ENCODE results near the gene ST6GALNAC3. TPM values are rescaled to one million over a fixed set of nuclear protein-coding genes. Genes with fewer than 3 reads are reported as not detected.

ST6GALNAC3 gene
- polyA plus RNA-seq, 1 donor (not counting 4 experiments of a cell fraction or from before 2014, with no cell fraction given): 0.08 TPM

DNA sequence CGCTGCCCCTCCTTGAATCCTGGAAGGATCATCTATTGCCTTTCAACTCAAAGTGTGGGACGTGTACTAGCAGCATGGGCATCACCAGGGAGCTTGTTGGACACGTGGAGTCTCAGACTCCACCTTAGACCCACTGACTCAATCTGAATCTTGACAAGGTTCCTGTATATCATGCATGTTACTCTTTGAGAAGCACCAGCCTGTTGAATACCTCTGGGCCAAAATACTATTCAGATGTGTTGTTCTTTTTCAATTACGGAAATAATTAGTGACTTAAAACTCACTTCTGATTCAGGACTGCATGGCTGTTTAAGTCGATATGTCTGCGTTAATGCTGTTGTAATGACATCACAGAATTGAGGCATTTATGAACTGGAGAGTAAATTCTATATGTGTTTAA lies 70.8 kb downstream of the ST6GALNAC3 start:
- Histone ChIP-seq H3K9me3 (ENCODE audit: control insufficient read depth, low read depth, low read length) (no peaks in the 10 kb centered on the region), H3K79me2 (ENCODE audit: control insufficient read depth, insufficient read depth, low read length) (no peaks in the 10 kb centered on the region), H3K36me3 (ENCODE audit: control insufficient read depth in 2 of 2, extremely low read depth in 1 of 2, insufficient read depth in 2 of 2, low read length in 2 of 2) (no peaks in the 10 kb centered on the region), H3K4me3 (ENCODE audit: control insufficient read depth in 2 of 3, extremely low read depth in 1 of 3, insufficient read depth in 2 of 3, low read depth in 1 of 3, low read length in 3 of 3) (no peak overlapping the region), H4K20me1 (ENCODE audit: control insufficient read depth, extremely low read depth, insufficient read depth, low read length) (no peaks in the 10 kb centered on the region), H3K27me3 (ENCODE audit: control insufficient read depth, extremely low read depth, insufficient read depth, low read length) (no peaks in the 10 kb centered on the region), H3K9ac (ENCODE audit: control insufficient read depth, extremely low read depth, insufficient read depth, low read length) (no peak overlapping the region), H3K27ac (ENCODE audit: control insufficient read depth, insufficient read depth, low read length) (no peak overlapping the region), H2AFZ (ENCODE audit: control insufficient read depth, low read length) (no peak overlapping the region), H3K4me1 (ENCODE audit: control insufficient read depth, extremely low read depth, insufficient read depth, low read length) (no peaks in the 10 kb centered on the region), H3K4me2 (ENCODE audit: control insufficient read depth, extremely low read depth, insufficient read depth, low read depth, low read length) (no peak overlapping the region), H3K9me1 (ENCODE audit: control insufficient read depth, extremely low read depth, insufficient read depth, low read length) (no peaks in the 10 kb centered on the region)
- TF ChIP-seq EZH2 (IDR thresholded peaks at IDR 0.05; ENCODE audit: low read length): no peak
- TF ChIP-seq, protein P1, sequence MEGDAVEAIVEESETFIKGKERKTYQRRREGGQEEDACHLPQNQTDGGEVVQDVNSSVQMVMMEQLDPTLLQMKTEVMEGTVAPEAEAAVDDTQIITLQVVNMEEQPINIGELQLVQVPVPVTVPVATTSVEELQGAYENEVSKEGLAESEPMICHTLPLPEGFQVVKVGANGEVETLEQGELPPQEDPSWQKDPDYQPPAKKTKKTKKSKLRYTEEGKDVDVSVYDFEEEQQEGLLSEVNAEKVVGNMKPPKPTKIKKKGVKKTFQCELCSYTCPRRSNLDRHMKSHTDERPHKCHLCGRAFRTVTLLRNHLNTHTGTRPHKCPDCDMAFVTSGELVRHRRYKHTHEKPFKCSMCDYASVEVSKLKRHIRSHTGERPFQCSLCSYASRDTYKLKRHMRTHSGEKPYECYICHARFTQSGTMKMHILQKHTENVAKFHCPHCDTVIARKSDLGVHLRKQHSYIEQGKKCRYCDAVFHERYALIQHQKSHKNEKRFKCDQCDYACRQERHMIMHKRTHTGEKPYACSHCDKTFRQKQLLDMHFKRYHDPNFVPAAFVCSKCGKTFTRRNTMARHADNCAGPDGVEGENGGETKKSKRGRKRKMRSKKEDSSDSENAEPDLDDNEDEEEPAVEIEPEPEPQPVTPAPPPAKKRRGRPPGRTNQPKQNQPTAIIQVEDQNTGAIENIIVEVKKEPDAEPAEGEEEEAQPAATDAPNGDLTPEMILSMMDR (optimal IDR thresholded peaks at IDR 0.05 in 1 of 3, IDR thresholded peaks at IDR 0.05 in 1 of 3, conservative IDR thresholded peaks at IDR 0.05 in 1 of 3; ENCODE audit: extremely low read depth in 1 of 3, insufficient read depth in 2 of 3, low read length in 3 of 3): no peak
- no peak for FAIRE-seq
- no peak for DNase-seq (ENCODE audit: low read depth, low spot score)
- dilution Hi-C loops (cut with MboI; ENCODE audit: extremely low pct_ligation_motif_present, low sequenced_read_pairs): no loop called here

GRCh38 chr1:76146184-76146583 lies 71.6 kb downstream of the ST6GALNAC3 start:
- no peak overlapping the region for H2AFZ ChIP-seq (ENCODE audit: control insufficient read depth, low read length)
- H4K20me1 ChIP-seq (ENCODE audit: control insufficient read depth, extremely low read depth, insufficient read depth, low read length): no peaks in the 10 kb centered on the region
- no peaks in the 10 kb centered on the region for H3K4me1 ChIP-seq (ENCODE audit: control insufficient read depth, extremely low read depth, insufficient read depth, low read length)
- no peaks in the 10 kb centered on the region for H3K9me3 ChIP-seq (ENCODE audit: control insufficient read depth, low read depth, low read length)
- no peak overlapping the region for H3K27ac ChIP-seq (ENCODE audit: control insufficient read depth, insufficient read depth, low read length)
- no peak overlapping the region for H3K4me2 ChIP-seq (ENCODE audit: control insufficient read depth, extremely low read depth, insufficient read depth, low read depth, low read length)
- no peak overlapping the region for H3K9ac ChIP-seq (ENCODE audit: control insufficient read depth, extremely low read depth, insufficient read depth, low read length)
- H3K36me3 ChIP-seq (ENCODE audit: control insufficient read depth in 2 of 2, extremely low read depth in 1 of 2, insufficient read depth in 2 of 2, low read length in 2 of 2): no peaks in the 10 kb centered on the region
- TF ChIP-seq EZH2 (IDR thresholded peaks at IDR 0.05; ENCODE audit: low read length): no peak
- TF ChIP-seq, protein P1 (optimal IDR thresholded peaks at IDR 0.05 in 1 of 3, IDR thresholded peaks at IDR 0.05 in 1 of 3, conservative IDR thresholded peaks at IDR 0.05 in 1 of 3; ENCODE audit: extremely low read depth in 1 of 3, insufficient read depth in 2 of 3, low read length in 3 of 3): no peak
- H3K4me3 ChIP-seq (ENCODE audit: control insufficient read depth in 2 of 3, extremely low read depth in 1 of 3, insufficient read depth in 2 of 3, low read depth in 1 of 3, low read length in 3 of 3): no peak overlapping the region
- FAIRE-seq (no peak), DNase-seq (ENCODE audit: low read depth, low spot score) (no peak)
- no peaks in the 10 kb centered on the region for H3K9me1 ChIP-seq (ENCODE audit: control insufficient read depth, extremely low read depth, insufficient read depth, low read length)
- dilution Hi-C loops (cut with MboI; ENCODE audit: extremely low pct_ligation_motif_present, low sequenced_read_pairs): no loop called here
- no peaks in the 10 kb centered on the region for H3K79me2 ChIP-seq (ENCODE audit: control insufficient read depth, insufficient read depth, low read length)
- no peaks in the 10 kb centered on the region for H3K27me3 ChIP-seq (ENCODE audit: control insufficient read depth, extremely low read depth, insufficient read depth, low read length)

Measured in keratinocyte (primary cell).